SK-N-SH (cell line): ENCODE data around the gene GSG1L. TPM values are rescaled to one million over a fixed set of nuclear protein-coding genes. Genes with fewer than 3 reads are reported as not detected.

Source experiments
- CTCF ChIA-PET: fragments of 300-600, 350-600 bp; formaldehyde crosslinking; extraction: SDS; loops from one replicate; lab custom pipeline; 2021; lab: Yijun Ruan, JAX
- POLR2A ChIA-PET: fragments of 350-600 bp; sonication (Branson Sonifier 250); formaldehyde crosslinking; extraction: SDS; loops from one replicate; lab custom pipeline; 2020; ENCODE audit warnings: antibody characterized with exemption, inconsistent platforms; lab: Yijun Ruan, JAX
- DNase-seq: peaks from one replicate; pipeline ENCODE4 v3.0.0; 2012
- H2AFZ ChIP-seq: fragments of 200-600 bp; sonication (generic); 2 replicates; pipeline ENCODE4 v1.8.1; 2016; ENCODE audit warnings: antibody characterized with exemption, mild to moderate bottlenecking, low read depth
- H3F3A ChIP-seq: fragments of 200-600 bp; sonication (generic); replicated peaks from 2 replicates; pipeline ENCODE3; 2016; ENCODE audit warnings: antibody characterized with exemption, mild to moderate bottlenecking; ENCODE audit not compliant: insufficient read depth
- H3K27ac ChIP-seq, 2 experiments: fragments of 200-500 bp in 1 of 2; fragments of 200-600 bp in 1 of 2; sonication (Bioruptor generic) in 1 of 2; sonication (generic), shearing (Covaris generic) in 1 of 2; 2 replicates each; pipeline versions ENCODE4 v1.5.1 to v1.6.1; 2014 to 2016; ENCODE audit warnings: low read depth in 2 of 2, inconsistent platforms in 1 of 2, low read length in 1 of 2, mild to moderate bottlenecking in 1 of 2, mixed read lengths in 1 of 2
- H3K27me3 ChIP-seq: fragments of 200-600 bp; sonication (generic), shearing (Covaris generic); 2 replicates; pipeline ENCODE4 v1.6.1; 2016; ENCODE audit warnings: mixed run types; ENCODE audit not compliant: insufficient read depth
- H3K36me3 ChIP-seq, 2 experiments: fragments of 200-500 bp in 1 of 2; fragments of 200-600 bp in 1 of 2; sonication (Bioruptor generic) in 1 of 2; sonication (generic) in 1 of 2; replicated peaks in 1 of 2; 2 replicates each; pipeline versions ENCODE3 to v1.5.1; 2014 to 2016; ENCODE audit warnings: low read length in 1 of 2, mild to moderate bottlenecking in 1 of 2; ENCODE audit not compliant: insufficient read depth in 2 of 2, control insufficient read depth in 1 of 2
- H3K4me1 ChIP-seq, 2 experiments: fragments of 200-500 bp in 1 of 2; fragments of 200-600 bp in 1 of 2; sonication (Bioruptor generic) in 1 of 2; sonication (generic), shearing (Covaris generic) in 1 of 2; 2 replicates each; pipeline versions ENCODE4 v1.5.1 to v1.6.1; 2014 to 2016; ENCODE audit warnings: low read depth in 1 of 2, low read length in 1 of 2, mixed run types in 1 of 2; ENCODE audit not compliant: insufficient read depth in 2 of 2, control insufficient read depth in 1 of 2
- H3K4me2 ChIP-seq: fragments of 200-600 bp; sonication (generic), shearing (Covaris generic); 2 replicates; pipeline ENCODE4 v1.6.1; 2017; ENCODE audit warnings: mixed run types
- H3K4me3 ChIP-seq, 2 experiments: fragments of 200-500 bp in 1 of 2; fragments of 200-600 bp in 1 of 2; sonication (Bioruptor generic) in 1 of 2; sonication (generic), shearing (Covaris generic) in 1 of 2; 2 replicates each; pipeline versions ENCODE4 v1.5.1 to v1.8.1; 2014 to 2016; ENCODE audit warnings: low read depth in 2 of 2, inconsistent platforms in 1 of 2, low read length in 1 of 2, mild to moderate bottlenecking in 1 of 2, mixed read lengths in 1 of 2, moderate library complexity in 1 of 2
- H3K79me2 ChIP-seq: fragments of 200-600 bp; sonication (generic); 2 replicates; pipeline ENCODE4 v1.8.1; 2017; ENCODE audit warnings: mild to moderate bottlenecking; ENCODE audit not compliant: insufficient read depth
- H3K9ac ChIP-seq: fragments of 200-600 bp; sonication (generic); 2 replicates; pipeline ENCODE4 v1.6.1; 2017; ENCODE audit warnings: mixed run types
- H3K9me2 ChIP-seq: fragments of 200-600 bp; sonication (generic); 2 replicates; pipeline ENCODE4 v1.6.1; 2017; ENCODE audit warnings: mixed run types
- H3K9me3 ChIP-seq: fragments of 200-600 bp; sonication (generic); 2 replicates; pipeline ENCODE4 v1.6.1; 2017; ENCODE audit warnings: mixed run types, mild to moderate bottlenecking, moderate library complexity
- H4K20me1 ChIP-seq: fragments of 200-600 bp; sonication (generic); 2 replicates; pipeline ENCODE4 v1.6.1; 2017; ENCODE audit warnings: mild to moderate bottlenecking, mixed run types; ENCODE audit not compliant: insufficient read depth
- CHD2 ChIP-seq: fragments of 150-350 bp; IDR thresholded peaks from 2 replicates; pipeline ENCODE4 v1.6.1; 2018; ENCODE audit warnings: low read length; ENCODE audit not compliant: partially characterized antibody
- EP300 ChIP-seq, 2 experiments: IDR thresholded peaks; 2 replicates each; pipeline versions ENCODE4 v1.4.0 to v1.6.1; 2012; ENCODE audit warnings: borderline replicate concordance in 1 of 2, low read depth in 1 of 2, low read length in 1 of 2
- FOSL2 ChIP-seq: IDR thresholded peaks from 2 replicates; pipeline ENCODE4 v1.4.0; 2012; ENCODE audit warnings: low read depth, mild to moderate bottlenecking, moderate library complexity, borderline replicate concordance
- FOXJ3 ChIP-seq: sonication (generic); formaldehyde crosslinking; IDR thresholded peaks from 2 replicates; pipeline ENCODE4 v1.5.1; 2020; ENCODE audit warnings: mild to moderate bottlenecking, missing genetic modification reagents
- FOXM1 ChIP-seq: IDR thresholded peaks from 2 replicates; pipeline ENCODE4 v1.4.0; 2012; ENCODE audit warnings: low read depth, mild to moderate bottlenecking
- GABPA ChIP-seq: IDR thresholded peaks from 2 replicates; pipeline ENCODE4 v1.4.0; 2012; ENCODE audit warnings: low read depth, mild to moderate bottlenecking
- GATA2 ChIP-seq: sonication (generic); formaldehyde crosslinking; IDR thresholded peaks from 2 replicates; pipeline ENCODE4 v1.5.0; 2020; ENCODE audit warnings: mild to moderate bottlenecking, missing genetic modification reagents
- NRF1 ChIP-seq: IDR thresholded peaks from 2 replicates; pipeline ENCODE4 v1.6.1; 2012; ENCODE audit warnings: low read depth, mild to moderate bottlenecking, low read length
- POLR2AphosphoS5 ChIP-seq: IDR thresholded peaks from 2 replicates; pipeline ENCODE4 v1.6.1; 2012; ENCODE audit warnings: low read depth, low read length
- RCOR1 ChIP-seq: fragments of 150-350 bp; IDR thresholded peaks from 2 replicates; pipeline ENCODE4 v1.6.1; 2017; ENCODE audit warnings: antibody characterized with exemption, low read length
- SIN3A ChIP-seq: IDR thresholded peaks from 2 replicates; pipeline ENCODE4 v1.6.1; 2012; ENCODE audit warnings: low read depth, mild to moderate bottlenecking, low read length, moderate library complexity, borderline replicate concordance
- SMC3 ChIP-seq: IDR thresholded peaks from 2 replicates; pipeline ENCODE4 v1.6.1; 2012; ENCODE audit warnings: low read depth, low read length, improper control_type of control experiment
- TCF12 ChIP-seq: IDR thresholded peaks from 2 replicates; pipeline ENCODE4 v1.4.0; 2012
- TEAD4 ChIP-seq: IDR thresholded peaks from 2 replicates; pipeline ENCODE4 v1.4.0; 2012; ENCODE audit warnings: mild to moderate bottlenecking, borderline replicate concordance; ENCODE audit not compliant: insufficient read depth
- YY1 ChIP-seq: IDR thresholded peaks from 2 replicates; pipeline ENCODE4 v1.4.0; 2012; ENCODE audit warnings: low read depth, mild to moderate bottlenecking
- ZBTB33 ChIP-seq: IDR thresholded peaks from 2 replicates; pipeline ENCODE4 v1.4.0; 2012; ENCODE audit warnings: low read depth, borderline replicate concordance
- WGBS: methylation state at CpG from one replicate; pipeline ENCODE4 v1.1.6; 2017; ENCODE audit warnings: low lambda C conversion rate; 5-methylcytosine and 5-hydroxymethylcytosine counted together
- polyA plus RNA-seq, 3 experiments: library from polyadenylated mRNA; depleted of rRNA; stranded (reverse); fragments of >200 nt; gene quantifications; 2 replicates each; pipeline ENCODE4 v1.2.3, GENCODE V29; 2012
- TF ChIP-seq, protein P1 (sequence below): fragments of 150-350 bp; IDR thresholded peaks from 2 replicates; pipeline ENCODE4 v1.6.1; 2016; ENCODE audit warnings: mild to moderate bottlenecking, low read depth, low read length
- TF ChIP-seq, protein P2 (sequence below): IDR thresholded peaks from 2 replicates; pipeline ENCODE4; 2012

The GSG1L gene
- polyA plus RNA-seq, 1 of the 3 experiments (the other 2 are of a cell fraction), result not detected

DNA sequence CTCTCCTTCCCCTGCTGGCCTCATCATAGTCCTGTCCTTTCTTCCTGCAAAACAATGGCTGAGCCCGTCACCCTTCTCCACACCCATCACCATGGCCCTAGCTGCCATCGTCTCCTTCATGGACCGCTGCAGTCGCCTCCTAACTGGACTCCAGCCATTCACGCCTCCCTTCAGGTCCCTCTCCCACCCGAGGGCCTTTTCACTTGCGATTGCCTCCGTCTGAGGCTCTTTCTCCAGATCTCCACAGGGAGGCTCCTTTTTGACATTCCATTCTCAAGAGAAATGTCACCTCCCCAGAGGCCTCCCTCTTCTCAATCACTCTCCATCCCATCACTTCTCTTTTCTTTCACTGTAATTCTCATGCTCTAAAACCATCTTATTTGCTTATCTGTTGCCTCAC, 23.5 kb downstream of the GSG1L start:
- Histone ChIP-seq H3K9me3 (no peaks in the 10 kb centered on the region), H4K20me1 (no peaks in the 10 kb centered on the region), H3K27ac (no peak overlapping the region), H3K36me3 (no peaks in the 10 kb centered on the region), H3F3A (no peaks in the 10 kb centered on the region), H3K4me2 (no peak overlapping the region), H3K9me2 (no peaks in the 10 kb centered on the region), H3K4me1 (no peaks in the 10 kb centered on the region), H3K9ac (no peak overlapping the region), H3K79me2 (no peaks in the 10 kb centered on the region), H2AFZ (no peak overlapping the region), H3K27me3 (peaks cover 6% of the 10 kb centered on the region; the same call in 1 of the 2 replicates), H3K4me3 (no peak overlapping the region)
- ChIA-PET CTCF (no interaction called here), POLR2A (no interaction called here)
- whole genome bisulfite sequencing, result 58% methylated on average over 8 of the region's 8 CpGs
- no peak for DNase-seq
- TF ChIP-seq RCOR1 (no peak), NRF1 (no peak), TEAD4 (no peak), GATA2 (CRISPR knock-in tag) (no peak), FOXJ3 (CRISPR knock-in tag) (no peak), GABPA (no peak), SIN3A (no peak), TCF12 (no peak), FOXM1 (no peak), SMC3 (no peak), ZBTB33 (no peak), EP300 (IDR thresholded peaks at IDR 0.05; ENCODE audit: borderline replicate concordance in 1 of 2, low read depth in 1 of 2, low read length in 1 of 2) (no peak), CHD2 (no peak), YY1 (no peak), POLR2AphosphoS5 (no peak), FOSL2 (no peak)
- TF ChIP-seq, protein P1, sequence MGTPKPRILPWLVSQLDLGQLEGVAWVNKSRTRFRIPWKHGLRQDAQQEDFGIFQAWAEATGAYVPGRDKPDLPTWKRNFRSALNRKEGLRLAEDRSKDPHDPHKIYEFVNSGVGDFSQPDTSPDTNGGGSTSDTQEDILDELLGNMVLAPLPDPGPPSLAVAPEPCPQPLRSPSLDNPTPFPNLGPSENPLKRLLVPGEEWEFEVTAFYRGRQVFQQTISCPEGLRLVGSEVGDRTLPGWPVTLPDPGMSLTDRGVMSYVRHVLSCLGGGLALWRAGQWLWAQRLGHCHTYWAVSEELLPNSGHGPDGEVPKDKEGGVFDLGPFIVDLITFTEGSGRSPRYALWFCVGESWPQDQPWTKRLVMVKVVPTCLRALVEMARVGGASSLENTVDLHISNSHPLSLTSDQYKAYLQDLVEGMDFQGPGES, result no peak
- TF ChIP-seq, protein P2, sequence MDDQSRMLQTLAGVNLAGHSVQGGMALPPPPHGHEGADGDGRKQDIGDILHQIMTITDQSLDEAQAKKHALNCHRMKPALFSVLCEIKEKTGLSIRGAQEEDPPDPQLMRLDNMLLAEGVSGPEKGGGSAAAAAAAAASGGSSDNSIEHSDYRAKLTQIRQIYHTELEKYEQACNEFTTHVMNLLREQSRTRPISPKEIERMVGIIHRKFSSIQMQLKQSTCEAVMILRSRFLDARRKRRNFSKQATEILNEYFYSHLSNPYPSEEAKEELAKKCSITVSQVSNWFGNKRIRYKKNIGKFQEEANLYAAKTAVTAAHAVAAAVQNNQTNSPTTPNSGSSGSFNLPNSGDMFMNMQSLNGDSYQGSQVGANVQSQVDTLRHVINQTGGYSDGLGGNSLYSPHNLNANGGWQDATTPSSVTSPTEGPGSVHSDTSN, result no peak
